Measurements from ENCODE around the gene MAP3K2.

GRCh38 chr2:127392133-127392827, 4.5 kb upstream of the MAP3K2 start:
- TF ChIP-seq POLR2A (IDR thresholded peaks at IDR 0.05): no peak
- TF ChIP-seq, protein P1, sequence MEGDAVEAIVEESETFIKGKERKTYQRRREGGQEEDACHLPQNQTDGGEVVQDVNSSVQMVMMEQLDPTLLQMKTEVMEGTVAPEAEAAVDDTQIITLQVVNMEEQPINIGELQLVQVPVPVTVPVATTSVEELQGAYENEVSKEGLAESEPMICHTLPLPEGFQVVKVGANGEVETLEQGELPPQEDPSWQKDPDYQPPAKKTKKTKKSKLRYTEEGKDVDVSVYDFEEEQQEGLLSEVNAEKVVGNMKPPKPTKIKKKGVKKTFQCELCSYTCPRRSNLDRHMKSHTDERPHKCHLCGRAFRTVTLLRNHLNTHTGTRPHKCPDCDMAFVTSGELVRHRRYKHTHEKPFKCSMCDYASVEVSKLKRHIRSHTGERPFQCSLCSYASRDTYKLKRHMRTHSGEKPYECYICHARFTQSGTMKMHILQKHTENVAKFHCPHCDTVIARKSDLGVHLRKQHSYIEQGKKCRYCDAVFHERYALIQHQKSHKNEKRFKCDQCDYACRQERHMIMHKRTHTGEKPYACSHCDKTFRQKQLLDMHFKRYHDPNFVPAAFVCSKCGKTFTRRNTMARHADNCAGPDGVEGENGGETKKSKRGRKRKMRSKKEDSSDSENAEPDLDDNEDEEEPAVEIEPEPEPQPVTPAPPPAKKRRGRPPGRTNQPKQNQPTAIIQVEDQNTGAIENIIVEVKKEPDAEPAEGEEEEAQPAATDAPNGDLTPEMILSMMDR (IDR thresholded peaks at IDR 0.05): no peak

Data from uterus (tissue), 2 donors.